Testis (tissue), 3 donors: Measurements from ENCODE around the gene ZMAT5. TPM values are rescaled to one million over a fixed set of nuclear protein-coding genes. Genes with fewer than 3 reads are reported as not detected.

Experiments used
- DNase-seq: peaks from one replicate; pipeline ENCODE4 v3.0.0-alpha.2; 2019
- H3K27ac ChIP-seq, 2 donors: fragments of 200-600 bp; sonication (generic); one replicate each; pipeline ENCODE4 v1.5.1; 2019
- H3K27me3 ChIP-seq: fragments of 200-600 bp; sonication (generic); one replicate; pipeline ENCODE4 v1.5.1; 2019
- H3K36me3 ChIP-seq: fragments of 200-600 bp; sonication (generic); one replicate; pipeline ENCODE4 v1.5.1; 2017; ENCODE audit warnings: low read depth; ENCODE audit errors: missing control alignments
- H3K4me1 ChIP-seq: fragments of 200-600 bp; sonication (generic); one replicate; pipeline ENCODE4 v1.5.1; 2019
- H3K4me3 ChIP-seq, 2 donors: fragments of 200-600 bp; sonication (generic); one replicate each; pipeline ENCODE4 v1.5.1; 2017 to 2019
- H3K9me3 ChIP-seq: fragments of 200-600 bp; sonication (generic); one replicate; pipeline ENCODE4 v1.5.1; 2017
- POLR2A ChIP-seq: fragments of 450-650 bp; IDR thresholded peaks from one replicate; pipeline ENCODE4 v1.6.1; 2017; ENCODE audit warnings: antibody characterized with exemption, mild to moderate bottlenecking, moderate library complexity
- WGBS, 2 donors: methylation state at CpG; one replicate each; pipeline ENCODE4 v1.1.5; 2018; 5-methylcytosine and 5-hydroxymethylcytosine counted together
- intact Hi-C: fragments of 100-400 bp; cut with DNase I; formaldehyde crosslinking; loops from one replicate; pipeline ENCODE4 v1.15.1; 2023; ENCODE audit warnings: low total_unique reads
- polyA plus RNA-seq: library from polyadenylated mRNA; stranded (reverse); fragments of 350-450 nt; fragmentation: Illumina TruSeq; extraction: RNeasy Lipid Tissue Mini Kit (QIAGEN cat#74804); gene quantifications from one replicate; pipeline ENCODE4 v1.2.3, GENCODE V29; 2014; ENCODE audit warnings: low read depth, low replicate concordance; ENCODE audit not compliant: insufficient read depth
- total RNA-seq, 2 donors: library from RNA; depleted of rRNA; stranded (reverse); fragments of >200 nt; gene quantifications; one replicate each; pipeline ENCODE4 v1.2.3, GENCODE V29; 2016
- TF ChIP-seq, protein P1 (sequence below), 3 experiments: fragments of 450-650 bp in 2 of 3; fragments of 200-600 bp in 1 of 3; sonication (generic) in 1 of 3; IDR thresholded peaks; one replicate each; pipeline ENCODE4 v1.5.1; 2016 to 2019; ENCODE audit warnings: antibody characterized with exemption in 3 of 3, mild to moderate bottlenecking in 2 of 3, moderate library complexity in 1 of 3

The ZMAT5 gene
- total and polyA plus RNA-seq, 3 donors from 2014 or later: 16.7 to 23.4 (median 19.6) TPM

- WGBS, 2 donors: 50 to 64% methylated on average over 6 to 18 of the region's 18 CpGs
- no peak overlapping the region for H3K27ac ChIP-seq
- DNase-seq: peak; percentile 61
- no peak overlapping the region for H3K4me3 ChIP-seq
- no peaks in the 10 kb centered on the region for H3K27me3 ChIP-seq
- no peaks in the 10 kb centered on the region for H3K36me3 ChIP-seq
- H3K9me3 ChIP-seq: no peaks in the 10 kb centered on the region
- intact Hi-C loops: no loop called here
- TF ChIP-seq, protein P1, sequence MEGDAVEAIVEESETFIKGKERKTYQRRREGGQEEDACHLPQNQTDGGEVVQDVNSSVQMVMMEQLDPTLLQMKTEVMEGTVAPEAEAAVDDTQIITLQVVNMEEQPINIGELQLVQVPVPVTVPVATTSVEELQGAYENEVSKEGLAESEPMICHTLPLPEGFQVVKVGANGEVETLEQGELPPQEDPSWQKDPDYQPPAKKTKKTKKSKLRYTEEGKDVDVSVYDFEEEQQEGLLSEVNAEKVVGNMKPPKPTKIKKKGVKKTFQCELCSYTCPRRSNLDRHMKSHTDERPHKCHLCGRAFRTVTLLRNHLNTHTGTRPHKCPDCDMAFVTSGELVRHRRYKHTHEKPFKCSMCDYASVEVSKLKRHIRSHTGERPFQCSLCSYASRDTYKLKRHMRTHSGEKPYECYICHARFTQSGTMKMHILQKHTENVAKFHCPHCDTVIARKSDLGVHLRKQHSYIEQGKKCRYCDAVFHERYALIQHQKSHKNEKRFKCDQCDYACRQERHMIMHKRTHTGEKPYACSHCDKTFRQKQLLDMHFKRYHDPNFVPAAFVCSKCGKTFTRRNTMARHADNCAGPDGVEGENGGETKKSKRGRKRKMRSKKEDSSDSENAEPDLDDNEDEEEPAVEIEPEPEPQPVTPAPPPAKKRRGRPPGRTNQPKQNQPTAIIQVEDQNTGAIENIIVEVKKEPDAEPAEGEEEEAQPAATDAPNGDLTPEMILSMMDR (IDR thresholded peaks at IDR 0.05): no peak
- TF ChIP-seq POLR2A: no peak
- H3K4me1 ChIP-seq: no peaks in the 10 kb centered on the region
Measured at GRCh38 chr22:29710922-29711593, 55.7 kb downstream of the ZMAT5 start.

DNA sequence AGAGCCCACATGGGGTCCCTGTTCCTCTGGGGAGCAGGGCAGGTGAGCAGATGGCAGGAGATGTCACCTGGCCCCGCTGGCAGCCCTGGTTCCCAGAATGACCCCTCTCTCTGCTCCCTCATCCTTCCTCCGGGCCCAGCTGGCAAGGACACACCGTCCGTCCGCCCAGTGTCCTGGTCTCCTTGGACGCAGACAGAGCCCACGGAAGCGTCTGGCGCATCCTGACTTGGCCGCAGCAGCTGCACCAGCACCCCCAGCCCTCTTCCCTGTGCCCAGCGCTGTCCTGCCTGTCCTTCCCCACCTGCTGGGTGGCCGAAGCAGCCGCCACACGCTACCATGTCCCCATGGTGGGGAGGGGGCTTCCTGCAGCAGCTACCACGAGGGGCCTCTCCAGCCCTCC is 56.6 kb downstream of the ZMAT5 start:
- H3K27ac ChIP-seq: no peak overlapping the region
- TF ChIP-seq, protein P1 (IDR thresholded peaks at IDR 0.05): no peak
- no peak for TF ChIP-seq POLR2A
- no peaks in the 10 kb centered on the region for H3K9me3 ChIP-seq
- 72 to 75% methylated on average over 12 to 15 of the region's 15 CpGs for WGBS, 2 donors
- no peak for DNase-seq
- H3K36me3 ChIP-seq: no peaks in the 10 kb centered on the region
- no peaks in the 10 kb centered on the region for H3K27me3 ChIP-seq
- H3K4me1 ChIP-seq: no peaks in the 10 kb centered on the region
- intact Hi-C loops: no loop called here
- H3K4me3 ChIP-seq: no peak overlapping the region

DNA sequence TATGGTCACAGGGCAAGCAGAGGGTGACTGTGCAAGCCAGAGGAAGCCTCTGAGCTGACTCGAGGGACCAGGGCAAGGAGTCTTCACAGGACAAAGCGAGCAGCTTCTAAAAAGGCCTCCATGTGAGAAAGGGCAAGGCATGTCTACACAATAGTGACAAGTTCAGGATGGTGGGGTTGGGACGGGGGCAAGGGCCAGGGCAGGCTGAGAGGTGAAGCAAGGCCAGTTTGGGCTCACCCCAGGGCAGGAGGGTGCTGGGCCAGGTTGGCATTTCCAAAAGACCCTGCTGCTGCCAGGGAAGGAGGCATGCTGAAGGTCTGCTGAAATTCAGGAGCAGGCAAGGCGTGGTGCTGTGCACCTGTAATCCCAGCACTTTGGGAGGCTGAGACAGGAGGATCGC is 59.3 kb downstream of the ZMAT5 start:
- Histone ChIP-seq H3K4me1 (no peaks in the 10 kb centered on the region), H3K4me3 (no peak overlapping the region), H3K9me3 (no peaks in the 10 kb centered on the region), H3K36me3 (no peaks in the 10 kb centered on the region), H3K27ac (no peak overlapping the region), H3K27me3 (no peaks in the 10 kb centered on the region)
- no peak for TF ChIP-seq POLR2A
- TF ChIP-seq, protein P1 (IDR thresholded peaks at IDR 0.05): no peak
- 87 to 88% methylated on average over 5 of the region's 5 CpGs for WGBS, 2 donors
- intact Hi-C loops: loop anchor here (10.0 kb wide), 1 partner anchor 557 kb away; the partner anchor contains the start of gene OSM
- no peak for DNase-seq

DNA sequence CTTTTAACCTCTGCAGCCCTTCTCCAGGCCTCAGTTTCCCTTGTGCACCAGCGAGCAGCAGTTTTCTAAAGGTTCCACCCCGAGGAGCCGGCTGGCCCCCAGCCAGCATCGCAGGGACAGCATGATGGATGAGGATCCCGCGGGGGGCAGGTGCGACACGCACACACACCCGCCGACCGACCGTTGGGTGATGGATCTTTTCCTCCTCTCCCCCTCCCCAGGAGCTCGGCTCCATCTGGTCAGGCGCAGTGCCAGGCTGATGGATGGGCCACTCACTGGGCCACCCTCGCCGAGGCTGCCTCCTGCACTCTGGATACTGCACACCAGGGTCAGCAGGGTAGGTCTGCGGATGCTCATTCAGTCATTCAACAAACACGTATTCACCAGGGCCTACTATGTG is 59.8 kb downstream of the ZMAT5 start:
- no peaks in the 10 kb centered on the region for H3K9me3 ChIP-seq
- H3K4me3 ChIP-seq: no peak overlapping the region
- no peaks in the 10 kb centered on the region for H3K27me3 ChIP-seq
- H3K27ac ChIP-seq: no peak overlapping the region
- TF ChIP-seq, protein P1 (IDR thresholded peaks at IDR 0.05): no peak
- TF ChIP-seq POLR2A: no peak
- H3K36me3 ChIP-seq: no peaks in the 10 kb centered on the region
- DNase-seq: no peak
- intact Hi-C loops: loop anchor here (10.0 kb wide), 1 partner anchor 558 kb away; the partner anchor contains the start of gene OSM
- WGBS, 2 donors: 20 to 57% methylated on average over 1 to 18 of the region's 18 CpGs
- peaks cover 2% of the 10 kb centered on the region for H3K4me1 ChIP-seq

DNA sequence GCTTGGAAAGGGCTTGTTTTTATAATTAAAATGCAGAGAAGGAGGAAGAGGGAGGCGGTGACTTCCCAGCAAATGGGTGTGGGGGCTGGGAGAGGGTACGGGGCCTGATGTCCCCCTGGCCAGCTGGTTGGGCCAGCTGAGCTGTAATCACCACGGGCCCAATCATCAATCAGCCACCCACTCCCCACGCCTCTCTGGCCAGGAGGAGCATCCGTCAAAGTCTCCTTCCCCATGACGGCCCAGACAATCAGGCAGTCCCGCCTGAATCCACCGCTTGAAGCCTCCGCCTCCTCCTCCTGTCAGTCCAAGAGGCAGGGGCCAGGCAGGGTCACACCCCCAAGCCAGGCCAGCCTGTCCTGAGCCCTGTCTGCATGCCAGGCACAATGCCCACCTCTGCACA is 60.3 kb downstream of the ZMAT5 start:
- 62 to 72% methylated on average over 3 to 9 of the region's 9 CpGs for WGBS, 2 donors

More for the DNA sequence above, 60.3 kb downstream of the ZMAT5 start:
- no peaks in the 10 kb centered on the region for H3K9me3 ChIP-seq
- peaks cover 6% of the 10 kb centered on the region for H3K4me1 ChIP-seq
- no peak overlapping the region for H3K27ac ChIP-seq
- intact Hi-C loops: loop anchor here (10.0 kb wide), 1 partner anchor 558 kb away; the partner anchor contains the start of gene OSM
- H3K36me3 ChIP-seq: no peaks in the 10 kb centered on the region
- no peaks in the 10 kb centered on the region for H3K27me3 ChIP-seq
- DNase-seq: no peak
- TF ChIP-seq, protein P1 (IDR thresholded peaks at IDR 0.05): no peak
- no peak overlapping the region for H3K4me3 ChIP-seq
